Mesendoderm (in vitro differentiated cells): Measurements from ENCODE around the gene PTGDR2.

ENCODE experiments used
- DNase-seq: peaks from one replicate; pipeline ENCODE4 v3.0.0; 2013
- H2AK5ac ChIP-seq: 2 replicates; pipeline ENCODE4 v1.6.1; 2013; ENCODE audit warnings: low read length, inconsistent platforms
- H2BK120ac ChIP-seq: 2 replicates; pipeline ENCODE4 v1.6.1; 2013; ENCODE audit warnings: low read depth, mild to moderate bottlenecking, low read length, moderate library complexity, mixed read lengths
- H2BK15ac ChIP-seq: replicated peaks from 2 replicates; pipeline ENCODE4 v1.6.1; 2013; ENCODE audit warnings: low read depth, mild to moderate bottlenecking, moderate library complexity
- H2BK5ac ChIP-seq: 2 replicates; pipeline ENCODE4 v1.6.1; 2013; ENCODE audit warnings: low read length, inconsistent platforms
- H3K18ac ChIP-seq: 2 replicates; pipeline ENCODE4 v1.6.1; 2013; ENCODE audit warnings: mild to moderate bottlenecking, low read length, mixed read lengths
- H3K23ac ChIP-seq: one replicate; pipeline ENCODE4 v1.6.1; 2013; ENCODE audit warnings: low read length
- H3K27ac ChIP-seq: 2 replicates; pipeline ENCODE4 v1.5.1; 2013; ENCODE audit warnings: low read depth, mild to moderate bottlenecking, inconsistent platforms, low read length, moderate library complexity
- H3K27me3 ChIP-seq: 2 replicates; pipeline ENCODE4 v1.6.1; 2013; ENCODE audit warnings: low read length, control low read depth, mild to moderate bottlenecking, inconsistent platforms; ENCODE audit not compliant: insufficient read depth, poor library complexity
- H3K36me3 ChIP-seq: 2 replicates; pipeline ENCODE4 v1.6.1; 2013; ENCODE audit warnings: low read length, inconsistent platforms; ENCODE audit not compliant: control insufficient read depth, insufficient read depth
- H3K4ac ChIP-seq: one replicate; pipeline ENCODE4 v1.6.1; 2013; ENCODE audit warnings: low read depth, mild to moderate bottlenecking, low read length, moderate library complexity
- H3K4me1 ChIP-seq: 2 replicates; pipeline ENCODE4 v1.6.1; 2013; ENCODE audit warnings: low read depth, low read length, inconsistent platforms; ENCODE audit not compliant: control insufficient read depth
- H3K4me2 ChIP-seq: 2 replicates; pipeline ENCODE4 v1.6.1; 2013; ENCODE audit warnings: low read length
- H3K4me3 ChIP-seq: 2 replicates; pipeline ENCODE4 v1.5.1; 2013; ENCODE audit warnings: mild to moderate bottlenecking, low read length
- H3K56ac ChIP-seq: one replicate; pipeline ENCODE4 v1.6.1; 2013; ENCODE audit warnings: low read length
- H3K79me1 ChIP-seq: 2 replicates; pipeline ENCODE4 v1.6.1; 2013; ENCODE audit warnings: low read length, inconsistent platforms
- H3K79me2 ChIP-seq: 2 replicates; pipeline ENCODE4 v1.6.1; 2013; ENCODE audit warnings: mild to moderate bottlenecking, low read length; ENCODE audit not compliant: control insufficient read depth, insufficient read depth
- H3K9ac ChIP-seq: 2 replicates; pipeline ENCODE4 v1.6.1; 2013; ENCODE audit warnings: low read length, inconsistent platforms
- H4K5ac ChIP-seq: one replicate; pipeline ENCODE4 v1.6.1; 2013; ENCODE audit warnings: low read length
- H4K8ac ChIP-seq: one replicate; pipeline ENCODE4 v1.6.1; 2013; ENCODE audit warnings: low read depth, mild to moderate bottlenecking, control low read depth, low read length, moderate library complexity
- WGBS: extraction: QIAGEN DNeasy Blood & Tissue Kit; methylation state at CpG from one replicate; pipeline ENCODE4 v1.1.7; 2013; ENCODE audit warnings: low lambda C conversion rate, missing lambda C conversion rate; ENCODE audit not compliant: insufficient coverage; ENCODE audit errors: extremely low coverage; 5-methylcytosine and 5-hydroxymethylcytosine counted together

Gene PTGDR2

DNA sequence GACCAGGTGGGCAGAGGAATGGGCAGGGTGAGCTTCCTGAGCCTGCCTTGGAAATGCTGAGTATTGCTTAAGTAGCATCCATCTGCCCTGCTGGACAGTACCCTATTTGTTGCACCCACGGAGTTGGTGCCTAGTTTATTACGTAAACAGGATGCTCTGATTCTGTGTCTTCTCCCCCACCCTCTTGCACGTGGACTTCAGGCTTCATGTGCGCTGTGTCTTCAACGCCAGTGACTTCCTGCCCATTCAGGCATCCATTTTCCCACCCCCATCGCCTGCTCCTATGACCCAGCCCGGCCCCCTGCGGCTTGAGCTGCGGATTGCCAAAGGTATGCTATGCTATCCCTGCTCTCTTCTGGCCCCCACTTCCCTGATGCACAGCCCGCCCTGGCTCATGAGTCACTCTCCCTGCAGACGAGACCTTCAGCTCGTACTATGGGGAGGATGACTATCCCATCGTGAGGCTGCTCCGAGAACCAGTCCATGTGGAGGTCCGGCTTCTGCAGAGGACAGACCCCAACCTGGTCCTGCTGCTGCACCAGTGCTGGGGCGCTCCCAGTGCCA is 17.3 kb upstream of the PTGDR2 start:
- Histone ChIP-seq H2BK15ac (no peak overlapping the region), H3K9ac (no peak overlapping the region), H3K79me2 (no peaks in the 10 kb centered on the region), H3K4ac (no peak overlapping the region), H4K8ac (no peak overlapping the region), H3K27ac (no peak overlapping the region), H4K5ac (no peak overlapping the region), H2AK5ac (no peak overlapping the region), H3K4me2 (no peak overlapping the region), H3K79me1 (no peaks in the 10 kb centered on the region), H3K23ac (no peak overlapping the region), H2BK5ac (no peak overlapping the region), H3K36me3 (no peaks in the 10 kb centered on the region), H2BK120ac (no peak overlapping the region), H3K4me1 (no peaks in the 10 kb centered on the region), H3K56ac (no peak overlapping the region), H3K4me3 (no peak overlapping the region), H3K27me3 (no peaks in the 10 kb centered on the region), H3K18ac (no peak overlapping the region)
- peak; percentile 83 for DNase-seq
- no CpG with 5 or more reads among the region's 16 CpGs for WGBS

- no peaks in the 10 kb centered on the region for H3K36me3 ChIP-seq
- no peak overlapping the region for H4K5ac ChIP-seq
- H3K27me3 ChIP-seq, result no peaks in the 10 kb centered on the region
- no peak overlapping the region for H3K4ac ChIP-seq
- H2BK5ac ChIP-seq, result no peak overlapping the region
- no peak overlapping the region for H4K8ac ChIP-seq
- no CpG with 5 or more reads among the region's 6 CpGs for WGBS
- H3K23ac ChIP-seq, result no peak overlapping the region
- H3K4me3 ChIP-seq, result no peak overlapping the region
- no peak overlapping the region for H2BK120ac ChIP-seq
- H3K18ac ChIP-seq, result no peak overlapping the region
- no peak overlapping the region for H3K56ac ChIP-seq
- H2BK15ac ChIP-seq, result no peak overlapping the region
- H3K79me1 ChIP-seq, result no peaks in the 10 kb centered on the region
- DNase-seq, result no peak
- H2AK5ac ChIP-seq, result no peak overlapping the region
- H3K4me2 ChIP-seq, result no peak overlapping the region
- no peaks in the 10 kb centered on the region for H3K4me1 ChIP-seq
- no peak overlapping the region for H3K9ac ChIP-seq
- H3K79me2 ChIP-seq, result no peaks in the 10 kb centered on the region
- no peak overlapping the region for H3K27ac ChIP-seq
Observed at GRCh38 chr11:60872124-60872960, 16.6 kb upstream of the PTGDR2 start.

DNA sequence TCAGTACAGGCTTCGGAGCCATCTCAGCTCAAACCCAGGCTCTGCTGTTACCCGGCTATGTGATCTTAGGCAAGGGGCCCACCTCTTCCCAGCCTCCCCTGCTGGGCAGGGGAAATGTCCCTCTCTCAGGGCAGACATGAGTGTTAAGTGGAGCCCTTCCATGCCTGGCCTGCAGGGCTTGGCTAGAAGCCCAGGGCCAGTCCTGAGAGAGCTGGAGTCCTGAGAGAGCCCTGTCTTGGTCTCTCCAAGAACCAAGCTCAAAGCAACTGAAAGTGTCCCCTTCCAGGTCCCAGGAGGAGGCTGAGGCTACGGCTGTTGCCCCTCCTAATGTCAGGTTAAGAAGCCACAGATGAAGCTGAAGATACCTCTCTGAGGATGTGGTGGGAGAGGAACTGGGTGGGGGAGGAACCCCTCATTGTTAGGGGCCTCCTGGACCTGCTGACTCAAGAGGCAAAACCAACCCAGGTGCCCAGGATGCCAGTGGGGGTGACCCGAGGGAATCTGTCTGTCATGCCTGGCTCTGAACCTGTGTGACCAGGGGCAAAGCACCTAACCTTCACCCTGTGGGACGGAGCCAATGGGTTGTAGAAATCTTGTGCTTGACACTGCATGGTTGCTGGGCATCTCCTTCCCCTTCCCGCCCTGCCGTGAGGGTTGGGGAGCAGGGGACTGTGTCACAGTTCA is 15.8 kb upstream of the PTGDR2 start:
- no peak overlapping the region for H3K56ac ChIP-seq
- H3K79me1 ChIP-seq, result no peaks in the 10 kb centered on the region
- H2BK120ac ChIP-seq, result no peak overlapping the region
- no peak overlapping the region for H3K9ac ChIP-seq
- H4K8ac ChIP-seq, result no peak overlapping the region
- H3K79me2 ChIP-seq, result no peaks in the 10 kb centered on the region
- H3K4me3 ChIP-seq, result no peak overlapping the region
- no peak overlapping the region for H3K4me2 ChIP-seq
- no peak overlapping the region for H4K5ac ChIP-seq
- DNase-seq, result no peak
- no peak overlapping the region for H2BK5ac ChIP-seq
- H3K4me1 ChIP-seq, result no peaks in the 10 kb centered on the region
- H2AK5ac ChIP-seq, result no peak overlapping the region
- H3K18ac ChIP-seq, result no peak overlapping the region
- H2BK15ac ChIP-seq, result no peak overlapping the region
- no CpG with 5 or more reads among the region's 7 CpGs for WGBS
- H3K27ac ChIP-seq, result no peak overlapping the region
- no peaks in the 10 kb centered on the region for H3K36me3 ChIP-seq
- H3K27me3 ChIP-seq, result no peaks in the 10 kb centered on the region
- H3K23ac ChIP-seq, result no peak overlapping the region
- no peak overlapping the region for H3K4ac ChIP-seq

DNA sequence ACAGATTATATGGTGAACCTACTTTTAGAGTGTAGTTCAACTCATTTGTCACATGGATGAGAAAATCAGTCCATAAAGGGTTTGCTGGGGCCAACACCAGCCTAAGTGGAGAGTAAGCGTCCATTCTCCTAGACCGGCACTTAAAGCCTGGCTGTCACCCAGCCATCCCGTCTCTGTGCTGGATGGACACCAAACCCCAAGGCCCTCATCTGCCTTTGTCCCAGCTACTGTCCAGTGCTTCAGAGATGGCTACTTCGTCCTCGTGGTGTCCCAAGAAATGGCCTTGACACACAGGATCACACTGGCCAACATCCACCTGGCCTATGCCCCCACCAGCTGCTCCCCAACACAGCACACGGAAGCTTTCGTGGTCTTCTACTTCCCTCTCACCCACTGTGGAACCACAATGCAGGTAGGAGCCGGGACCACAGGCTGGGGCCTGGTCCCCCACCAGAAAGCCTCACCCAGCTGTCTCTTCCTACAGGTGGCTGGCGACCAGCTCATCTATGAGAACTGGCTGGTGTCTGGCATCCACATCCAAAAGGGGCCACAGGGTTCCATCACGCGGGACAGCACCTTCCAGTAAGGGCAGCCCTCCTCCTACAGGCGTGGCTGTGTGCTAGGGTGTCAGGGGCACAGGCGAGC is 15.1 kb upstream of the PTGDR2 start:
- H3K4me1 ChIP-seq, result no peaks in the 10 kb centered on the region
- no peak overlapping the region for H3K4me3 ChIP-seq
- H3K27ac ChIP-seq, result no peak overlapping the region
- H2AK5ac ChIP-seq, result no peak overlapping the region
- H3K56ac ChIP-seq, result no peak overlapping the region
- H3K79me1 ChIP-seq, result no peaks in the 10 kb centered on the region
- no peak overlapping the region for H2BK5ac ChIP-seq
- no peak overlapping the region for H3K23ac ChIP-seq
- H3K18ac ChIP-seq, result no peak overlapping the region
- WGBS, result no CpG with 5 or more reads among the region's 13 CpGs
- H3K79me2 ChIP-seq, result no peaks in the 10 kb centered on the region
- H3K36me3 ChIP-seq, result no peaks in the 10 kb centered on the region
- no peak overlapping the region for H3K9ac ChIP-seq
- no peak overlapping the region for H3K4me2 ChIP-seq
- DNase-seq, result no peak
- H2BK15ac ChIP-seq, result no peak overlapping the region
- no peak overlapping the region for H3K4ac ChIP-seq
- no peak overlapping the region for H4K8ac ChIP-seq
- no peak overlapping the region for H2BK120ac ChIP-seq
- no peaks in the 10 kb centered on the region for H3K27me3 ChIP-seq
- no peak overlapping the region for H4K5ac ChIP-seq

- Histone ChIP-seq H3K56ac (no peak overlapping the region), H4K8ac (no peak overlapping the region), H3K27ac (no peak overlapping the region), H3K18ac (no peak overlapping the region), H2BK15ac (no peak overlapping the region), H2BK120ac (no peak overlapping the region), H3K27me3 (no peaks in the 10 kb centered on the region), H3K36me3 (no peaks in the 10 kb centered on the region), H3K79me1 (no peaks in the 10 kb centered on the region), H3K4me3 (no peak overlapping the region), H3K9ac (no peak overlapping the region), H2BK5ac (no peak overlapping the region), H3K23ac (no peak overlapping the region), H3K4ac (no peak overlapping the region), H2AK5ac (no peak overlapping the region), H4K5ac (no peak overlapping the region), H3K4me2 (no peak overlapping the region), H3K79me2 (no peaks in the 10 kb centered on the region), H3K4me1 (no peaks in the 10 kb centered on the region)
- no CpG with 5 or more reads among the region's 3 CpGs for WGBS
- DNase-seq, result peak; percentile 74
Observed at GRCh38 chr11:60870276-60870675, 14.5 kb upstream of the PTGDR2 start.
